ENCODE data around the gene MAML3.

The MAML3 gene

GRCh38 chr4:140154572-140154891, 548 bp upstream of the MAML3 start:
- no peak for DNase-seq

GRCh38 chr4:140153419-140153717, 616 bp downstream of the MAML3 start:
- DNase-seq: no peak

- peak in 3 of 4 experiments; percentile 46 to 63 (median 57) for DNase-seq
These were observed 1.1 kb downstream of the MAML3 start for GRCh38 chr4:140152751-140153418.

- DNase-seq: peak; percentile 27 to 65 (median 52)
These were observed 1.8 kb downstream of the MAML3 start for GRCh38 chr4:140152013-140152703.

GRCh38 chr4:140151699-140152012, 2.3 kb downstream of the MAML3 start:
- DNase-seq: peak; percentile 56 to 80 (median 72)

GRCh38 chr4:140150886-140151698, 2.9 kb downstream of the MAML3 start:
- DNase-seq: peak; percentile 87 to 95 (median 94)

GRCh38 chr4:140150636-140150885, 3.4 kb downstream of the MAML3 start:
- DNase-seq: no peak

GRCh38 chr4:140149846-140150635, 3.9 kb downstream of the MAML3 start:
- DNase-seq: peak in 3 of 4 experiments; percentile 31 to 61 (median 50)

- DNase-seq: no peak
These were observed 9.9 kb downstream of the MAML3 start for GRCh38 chr4:140144050-140144449.

- no peak for DNase-seq
These were observed 12.7 kb downstream of the MAML3 start for GRCh38 chr4:140141210-140141835.

GRCh38 chr4:140140566-140140965, 13.4 kb downstream of the MAML3 start:
- DNase-seq: no peak

GRCh38 chr4:140138428-140138827, 15.6 kb downstream of the MAML3 start:
- DNase-seq: no peak

- DNase-seq: no peak
These were observed 16.3 kb downstream of the MAML3 start for GRCh38 chr4:140137671-140138070.

GRCh38 chr4:140136509-140136908, 17.5 kb downstream of the MAML3 start:
- peak; percentile 48 to 83 (median 64) for DNase-seq

- DNase-seq: no peak
These were observed 18.4 kb downstream of the MAML3 start for GRCh38 chr4:140135529-140136088.

- DNase-seq: no peak
These were observed 19.1 kb downstream of the MAML3 start for GRCh38 chr4:140134746-140135425.

- DNase-seq: no peak
These were observed 20.4 kb downstream of the MAML3 start for GRCh38 chr4:140133576-140133975.

GRCh38 chr4:140131675-140132229, 22.2 kb downstream of the MAML3 start:
- DNase-seq: peak in 3 of 4 experiments; percentile 44 to 67 (median 57)

GRCh38 chr4:140130677-140131076, 23.3 kb downstream of the MAML3 start:
- peak; percentile 42 to 74 (median 54) for DNase-seq

- no peak for DNase-seq
These were observed 26.6 kb downstream of the MAML3 start for GRCh38 chr4:140127422-140127821.

- no peak for DNase-seq
These were observed 27.7 kb downstream of the MAML3 start for GRCh38 chr4:140126261-140126660.

GRCh38 chr4:140125374-140125773, 28.6 kb downstream of the MAML3 start:
- DNase-seq: no peak
